DND-41 (cell line): Measurements from ENCODE around the gene ZBTB37.
"Not testable (repeated sequence)": the region's sequence is repeated elsewhere in the genome, so short reads cannot be mapped to it uniquely, and the experiment has no call there.

Source experiments
- CTCF ChIP-seq: IDR thresholded peaks from 2 replicates; pipeline ENCODE4 v1.5.1; 2012; ENCODE audit warnings: borderline replicate concordance, low read length, moderate library complexity, mild to moderate bottlenecking; ENCODE audit not compliant: poor library complexity, severe bottlenecking; ENCODE audit errors: extremely low read depth
- EZH2 ChIP-seq: IDR thresholded peaks from 3 replicates; pipeline ENCODE4 v1.6.1; 2012; ENCODE audit warnings: borderline replicate concordance, low read depth, mild to moderate bottlenecking, moderate library complexity, low read length, inconsistent platforms; ENCODE audit not compliant: severe bottlenecking

GRCh38 chr1:173881117-173881516, 12.9 kb downstream of the ZBTB37 start:
- TF ChIP-seq CTCF, EZH2: not testable (repeated sequence)
